Stimulated activated CD4-positive, alpha-beta T cell treated with anti-CD3 and anti-CD28 coated beads, TNF-alpha, amount 100 ng/mL, for 48 hours (primary cell): ENCODE data around the gene HNF1B.

Source experiments
- DNase-seq, 3 donors: peaks; one replicate each; pipeline ENCODE4 v3.0.0-alpha.2; 2020; ENCODE audit warnings: low read depth in 3 of 3

The HNF1B gene

DNA sequence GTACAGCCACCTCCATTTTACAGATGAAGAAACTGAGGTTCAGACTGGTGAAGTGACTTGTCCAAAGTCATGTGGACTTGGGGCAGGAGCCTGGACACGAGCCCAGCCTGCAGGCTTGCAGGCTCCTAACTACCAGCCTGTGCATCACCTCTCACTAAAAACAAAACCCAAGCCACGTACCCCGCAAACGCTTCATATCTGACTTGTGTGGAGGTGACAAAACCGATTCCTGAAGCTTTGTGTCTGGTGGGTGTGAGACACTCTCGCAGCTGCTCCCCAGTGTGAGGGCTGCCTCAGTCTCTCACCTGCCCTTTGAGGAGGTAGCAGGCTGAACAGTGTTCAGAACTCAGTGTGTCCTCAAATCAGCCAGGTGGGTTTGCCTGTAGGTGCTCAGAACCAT, 8.4 kb downstream of the HNF1B start:
- no peak for DNase-seq

DNA sequence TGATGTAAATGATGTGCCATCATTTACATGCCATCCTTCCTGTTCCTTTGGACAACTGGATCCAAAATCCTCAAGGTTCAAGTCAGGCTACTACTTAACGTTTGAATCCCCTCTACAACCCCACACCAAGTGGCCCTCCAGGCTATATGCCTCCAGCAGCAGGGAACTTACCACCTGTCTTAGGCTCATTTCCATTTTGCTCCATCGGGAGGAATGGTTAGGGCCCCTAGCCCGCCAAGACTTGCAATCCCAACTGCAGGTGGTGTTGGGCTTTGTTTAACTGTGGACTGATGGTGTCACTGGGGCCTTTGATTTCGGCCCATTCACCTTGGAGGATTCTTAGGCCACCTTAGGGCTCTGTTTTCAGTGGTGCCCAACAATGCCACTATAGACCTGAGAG, 9.7 kb downstream of the HNF1B start:
- no peak for DNase-seq

DNA sequence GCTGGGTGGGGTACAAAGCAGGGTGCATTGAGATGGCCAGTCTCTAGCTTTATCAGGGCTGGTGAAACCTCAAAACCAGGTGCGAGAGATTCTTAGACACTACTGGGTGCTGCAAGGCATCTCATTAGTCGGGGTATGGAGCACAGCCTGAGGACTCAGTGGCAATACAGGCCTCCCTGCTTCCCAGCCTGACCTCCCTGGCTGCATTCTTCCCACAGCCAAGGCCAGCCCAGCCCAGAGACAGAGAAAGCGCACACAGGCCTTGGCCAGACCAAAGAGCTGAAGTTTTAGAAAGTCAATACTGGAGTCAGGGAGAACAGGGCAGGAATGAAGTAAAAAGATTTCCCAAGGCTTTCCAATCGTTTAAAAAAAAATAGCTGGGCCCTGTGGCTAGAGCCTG, 12.5 kb downstream of the HNF1B start:
- no peak for DNase-seq

DNA sequence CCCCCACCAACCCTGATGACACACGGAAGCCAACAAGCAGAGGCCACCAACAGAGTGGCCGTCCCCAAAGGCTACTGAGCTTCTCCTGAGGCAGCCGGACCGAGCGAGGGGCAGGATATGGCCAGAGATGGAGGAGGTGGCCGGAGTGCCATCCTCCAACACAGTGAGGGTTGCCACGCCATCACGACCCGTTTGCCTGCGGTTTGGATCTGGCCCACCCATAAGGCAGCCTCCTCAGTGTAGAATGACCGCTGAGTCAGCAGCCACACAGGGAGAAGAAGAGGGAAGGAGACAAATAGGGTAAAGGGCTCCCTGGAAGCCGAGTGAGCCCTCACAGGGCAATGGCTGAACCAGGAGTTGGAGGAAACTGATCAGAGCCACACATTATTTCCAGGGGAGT, 13.8 kb downstream of the HNF1B start:
- no peak for DNase-seq

- DNase-seq, result no peak
Measured at GRCh38 chr17:37729905-37730304, 15.0 kb downstream of the HNF1B start.

DNA sequence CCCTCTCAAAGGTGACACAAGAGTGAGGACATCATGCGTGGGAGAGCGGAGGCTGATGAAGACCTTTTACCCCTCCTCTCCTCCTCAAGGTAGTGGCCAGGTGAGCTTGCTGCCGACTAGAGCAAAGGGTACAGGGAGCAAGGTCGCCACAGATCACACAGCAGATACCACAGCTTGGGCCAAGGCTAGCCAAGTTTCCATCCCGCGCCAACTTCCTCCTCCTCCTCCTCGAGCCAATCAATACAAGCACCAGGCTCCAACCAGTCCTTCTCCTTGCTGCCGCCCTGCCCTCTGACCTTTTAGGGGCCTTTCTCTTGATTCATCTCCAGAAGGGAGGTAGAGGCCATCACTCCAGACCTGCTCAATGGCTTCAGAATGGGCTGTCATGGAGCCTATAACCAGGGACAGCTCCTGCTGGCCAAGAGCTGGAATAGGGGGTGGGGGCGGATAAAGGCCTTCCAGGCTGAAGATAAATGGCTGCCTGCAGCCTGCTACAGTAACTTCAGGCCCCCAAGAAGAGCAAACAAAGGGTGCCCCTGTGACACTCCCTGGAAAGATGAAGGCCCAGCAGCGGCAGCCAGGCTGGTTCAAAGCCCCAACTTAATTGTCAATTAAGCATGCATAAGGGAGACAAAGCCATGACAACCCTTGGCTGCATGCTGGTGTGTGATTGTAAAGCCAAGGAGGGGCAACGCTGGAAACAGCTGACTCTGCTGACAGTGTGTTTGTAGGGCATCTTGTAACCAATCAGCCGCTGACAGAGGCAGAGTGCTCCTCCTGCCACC, 17.8 kb downstream of the HNF1B start:
- no peak for DNase-seq

DNA sequence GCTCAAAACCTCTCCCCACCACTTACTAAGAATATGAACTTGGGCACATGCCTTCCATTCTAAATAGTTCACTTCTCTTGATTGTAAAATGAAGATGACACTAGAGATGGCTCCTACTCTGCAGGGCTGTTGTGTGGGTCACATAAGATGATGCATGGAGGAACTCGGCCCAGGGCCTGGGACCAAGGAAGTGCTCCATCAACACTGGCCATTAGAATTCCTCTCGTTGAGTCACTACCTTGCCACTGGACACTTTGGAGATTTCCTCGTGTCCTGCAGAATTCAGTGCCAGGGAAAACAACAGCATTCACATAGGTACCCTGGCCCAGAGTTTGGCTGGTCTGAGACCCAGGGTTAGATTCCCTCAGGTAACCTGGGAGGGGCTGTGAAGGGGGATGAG, 18.6 kb downstream of the HNF1B start:
- DNase-seq, result no peak

- no peak for DNase-seq
Measured at GRCh38 chr17:37725601-37726146, 19.2 kb downstream of the HNF1B start.

DNA sequence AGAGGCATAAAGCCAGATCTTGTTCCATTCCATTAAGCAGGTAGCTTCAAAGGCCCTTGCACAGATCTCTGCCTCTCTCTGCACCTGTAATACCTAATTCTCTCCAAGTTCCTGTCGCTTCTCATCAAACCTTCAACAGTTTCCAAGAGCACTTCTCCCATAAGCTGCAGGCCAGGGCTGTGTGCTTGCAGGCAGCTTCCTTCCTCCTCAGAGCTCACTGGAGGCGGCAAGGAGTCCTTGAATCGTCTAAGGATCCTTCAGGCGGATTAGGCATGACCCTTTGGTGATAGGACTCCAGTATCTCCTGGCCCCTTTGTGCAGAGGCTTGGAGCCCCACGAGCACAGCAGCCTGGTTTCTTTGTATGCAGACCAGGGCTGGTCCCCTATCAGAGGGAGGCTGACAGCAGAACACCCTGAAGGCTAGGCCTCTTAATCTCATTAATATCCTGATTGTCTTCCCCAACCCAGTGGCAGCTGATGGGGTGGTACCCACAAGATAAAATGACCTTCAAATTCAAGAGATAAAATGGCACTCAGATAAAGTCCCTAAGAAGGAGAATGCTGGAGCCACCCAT, 19.8 kb downstream of the HNF1B start:
- DNase-seq, result no peak

DNA sequence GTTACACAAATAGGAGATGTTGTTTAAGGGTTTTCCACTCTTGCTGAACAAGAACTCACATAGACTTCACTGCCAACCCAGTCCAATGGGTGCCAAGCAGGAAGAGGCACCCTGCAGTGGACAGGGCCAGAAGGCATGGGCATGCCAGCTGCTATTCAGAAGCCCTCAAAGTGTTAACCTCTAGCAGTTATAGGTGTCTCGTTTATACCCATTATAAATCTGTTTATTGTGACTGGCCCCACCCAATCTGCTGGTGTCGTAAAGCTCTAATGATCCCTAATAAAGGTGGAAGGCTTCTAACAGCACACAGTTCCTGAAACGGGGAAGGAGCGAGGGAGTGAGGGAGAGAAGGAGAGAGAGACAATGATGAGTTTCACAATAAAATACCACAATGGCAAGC, 23.9 kb downstream of the HNF1B start:
- no peak for DNase-seq

DNA sequence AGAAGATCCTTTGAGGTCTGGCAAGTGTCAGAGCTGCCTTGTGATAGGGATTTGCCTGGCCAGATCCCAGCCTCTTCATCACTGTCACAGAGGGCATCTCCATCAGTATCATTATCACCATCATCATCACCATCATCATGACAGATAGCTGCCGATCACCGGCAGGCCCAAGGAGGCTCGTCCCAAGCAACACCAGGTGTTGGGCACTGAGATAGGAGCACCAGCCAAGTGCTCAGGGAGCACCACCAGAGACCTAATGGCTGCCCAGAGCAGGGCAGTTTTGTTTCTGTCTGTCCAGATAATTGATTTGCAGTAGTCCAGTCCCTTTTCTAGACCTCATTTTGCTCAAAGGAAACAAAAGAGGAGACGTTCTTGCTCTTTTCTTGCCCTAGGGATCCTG, 25.0 kb downstream of the HNF1B start:
- DNase-seq, result no peak

- no peak for DNase-seq
Measured at GRCh38 chr17:37718324-37719048, 26.4 kb downstream of the HNF1B start.

GRCh38 chr17:37717627-37718323, 27.1 kb downstream of the HNF1B start:
- no peak for DNase-seq

DNA sequence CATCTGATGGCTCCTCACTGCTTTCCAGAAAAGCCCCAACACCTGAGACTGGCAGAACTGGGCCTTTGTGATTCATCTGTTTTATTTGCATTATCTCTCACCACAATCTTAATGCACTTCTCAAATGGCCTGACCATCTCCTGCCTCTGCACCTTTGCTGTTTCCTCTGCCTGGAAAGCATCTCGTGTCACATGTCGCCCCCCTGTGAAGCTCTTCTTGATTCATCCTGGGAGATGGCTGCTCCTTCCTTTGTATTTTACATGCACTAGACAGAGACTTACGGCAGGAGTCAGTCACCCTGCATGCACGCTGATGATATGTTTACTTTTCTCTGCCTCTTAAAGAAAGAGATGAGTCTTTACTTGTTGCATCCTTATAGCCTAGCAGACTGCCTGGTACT, 30.0 kb downstream of the HNF1B start:
- DNase-seq, result no peak

DNA sequence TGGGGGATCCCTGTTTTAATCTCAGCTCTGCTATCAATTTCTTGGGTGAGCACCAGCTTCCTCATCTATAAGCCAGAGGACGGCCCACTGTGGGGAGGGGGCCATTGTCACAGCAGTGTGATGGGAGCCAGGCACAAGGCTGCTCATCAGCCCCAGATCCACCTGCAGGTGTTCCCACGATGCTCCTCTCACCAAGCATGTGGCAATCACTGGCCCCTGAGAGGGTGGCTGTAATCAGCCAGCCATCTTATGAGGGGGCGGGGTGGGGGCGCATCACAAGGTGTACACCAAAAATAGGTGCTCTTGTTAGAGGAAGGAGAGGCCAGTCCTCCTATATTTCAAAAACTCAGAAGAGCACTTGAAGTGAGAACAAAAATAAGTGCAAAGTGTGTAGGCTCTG, 31.2 kb downstream of the HNF1B start:
- DNase-seq, result no peak

DNA sequence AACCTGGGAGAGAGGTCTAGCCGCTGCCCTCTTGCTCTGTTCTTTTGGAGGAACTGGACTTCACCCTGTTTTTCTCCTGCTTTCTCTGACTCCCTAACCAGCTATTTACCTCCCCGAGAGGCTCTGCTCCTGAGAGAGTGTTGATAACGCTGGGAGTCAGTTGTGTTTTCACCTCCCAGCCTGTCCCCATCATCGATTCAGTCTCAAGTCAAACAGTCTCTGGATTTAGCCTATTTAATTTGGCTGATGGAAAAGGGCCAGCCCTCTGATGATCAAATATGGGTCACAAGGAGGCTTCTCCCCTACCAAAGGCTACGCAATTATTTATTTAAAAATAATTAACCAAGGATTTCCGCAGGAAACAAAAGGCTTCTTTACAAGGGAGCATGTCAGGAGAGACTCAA, 31.8 kb downstream of the HNF1B start:
- no peak for DNase-seq

GRCh38 chr17:37711113-37711512, 33.7 kb downstream of the HNF1B start:
- no peak for DNase-seq

DNA sequence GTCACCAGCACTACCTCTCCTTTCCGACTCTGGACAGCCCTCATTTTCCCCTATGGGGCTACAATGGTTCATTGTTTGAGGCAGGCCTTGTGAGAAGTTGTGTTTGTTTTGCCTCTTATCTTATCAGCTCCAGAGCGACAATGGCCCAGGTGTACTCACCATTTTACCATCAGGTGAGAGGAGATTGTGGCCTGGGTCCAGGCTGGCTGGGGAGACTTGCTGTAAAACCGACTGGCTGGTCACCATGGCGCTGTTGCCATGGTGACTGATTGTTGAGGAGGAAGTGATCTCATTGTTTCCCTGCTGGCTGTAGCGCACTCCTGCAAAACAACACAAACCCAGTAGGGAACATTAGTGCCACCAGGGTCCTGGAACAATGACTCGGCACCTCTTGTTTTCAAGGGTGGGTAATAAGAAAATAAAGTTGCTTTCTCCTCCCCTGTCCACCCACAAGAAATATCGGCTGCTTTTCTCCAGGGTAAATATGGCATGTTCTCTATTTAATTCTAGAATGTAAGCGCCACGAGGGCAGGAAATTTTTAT, 34.4 kb downstream of the HNF1B start:
- DNase-seq, result no peak

DNA sequence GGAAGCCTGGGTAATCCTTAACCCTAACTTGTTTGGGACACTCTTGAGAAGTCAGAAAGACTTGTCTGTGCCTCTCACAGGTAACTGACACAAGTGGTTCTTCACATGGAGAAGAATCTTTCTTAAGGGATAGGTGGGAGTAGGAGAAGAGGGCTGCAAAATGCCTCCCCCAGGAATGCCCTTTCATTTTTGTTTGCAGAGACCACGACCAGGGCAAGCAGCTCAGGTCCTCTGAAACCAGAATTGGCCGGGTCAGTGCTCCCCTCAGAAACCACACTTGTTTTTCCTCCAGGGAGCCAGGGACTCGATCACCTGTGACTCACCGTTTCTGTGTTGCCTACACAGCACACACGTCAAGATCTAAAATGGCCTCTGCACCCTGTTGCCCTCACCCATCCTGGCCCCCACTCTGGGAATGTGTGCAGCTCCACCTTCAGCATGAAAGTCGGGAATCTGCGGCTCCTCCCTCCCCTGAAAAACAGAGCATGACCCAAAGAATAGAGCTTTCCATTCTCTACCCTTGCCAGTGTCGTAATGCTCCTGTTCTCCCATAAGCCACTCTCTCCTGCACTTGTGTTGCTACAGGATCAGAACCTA, 36.1 kb downstream of the HNF1B start:
- no peak for DNase-seq

- DNase-seq, result no peak
Measured at GRCh38 chr17:37708008-37708615, 36.7 kb downstream of the HNF1B start.

- no peak for DNase-seq
Measured at GRCh38 chr17:37706446-37706845, 38.4 kb downstream of the HNF1B start.
